NCI-H187 treated with DMSO at 0.1 percent for 48 hours (cell line): ENCODE data around the gene GANAB.
"Not testable (repeated sequence)": the region's sequence is repeated elsewhere in the genome, so short reads cannot be mapped to it uniquely, and the experiment has no call there.

Source experiments
- DNase-seq: peaks from one replicate; lab custom pipeline; 2025; lab: John Stamatoyannopoulos, UW

GANAB gene

GRCh38 chr11:62621027-62621566 lies 25.3 kb downstream of the GANAB start:
- no peak for DNase-seq

- DNase-seq: not testable (repeated sequence)
Observed at GRCh38 chr11:62616957-62617356, 29.5 kb downstream of the GANAB start.

- DNase-seq: no peak
Observed at GRCh38 chr11:62615521-62615920, 30.9 kb downstream of the GANAB start.

- no peak for DNase-seq
Observed at GRCh38 chr11:62614275-62614674, 32.1 kb downstream of the GANAB start.

- no peak for DNase-seq
Observed at GRCh38 chr11:62613291-62613778, 33.1 kb downstream of the GANAB start.

GRCh38 chr11:62612366-62613290 lies 33.8 kb downstream of the GANAB start, which contains the start of the genes EML3 and ROM1:
Gene EML3, minus strand, starts transcription at chr11:62612775. Its CDS starts 318 bp downstream, at chr11:62612457.
Gene ROM1, plus strand, starts transcription at chr11:62613257. Its CDS starts 25 bp downstream, at chr11:62613282.
- no peak for DNase-seq

- DNase-seq: no peak
Observed at GRCh38 chr11:62611705-62612365, 34.6 kb downstream of the GANAB start.

GRCh38 chr11:62610814-62611704 lies 35.4 kb downstream of the GANAB start:
- DNase-seq: no peak

GRCh38 chr11:62610403-62610802 lies 36.0 kb downstream of the GANAB start:
- DNase-seq: no peak

GRCh38 chr11:62608776-62609175 lies 37.6 kb downstream of the GANAB start:
- DNase-seq: no peak

- DNase-seq: no peak
Observed at GRCh38 chr11:62607714-62608113, 38.7 kb downstream of the GANAB start.

- DNase-seq: no peak
Observed at GRCh38 chr11:62605902-62606301, 40.5 kb downstream of the GANAB start.

- DNase-seq: no peak
Observed at GRCh38 chr11:62605467-62605866, 40.9 kb downstream of the GANAB start.

- no peak for DNase-seq
Observed at GRCh38 chr11:62604460-62605120, 41.8 kb downstream of the GANAB start.

GRCh38 chr11:62603776-62604299 lies 42.6 kb downstream of the GANAB start:
- no peak for DNase-seq

- no peak for DNase-seq
Observed at GRCh38 chr11:62603072-62603408, 43.4 kb downstream of the GANAB start.

- no peak for DNase-seq
Observed at GRCh38 chr11:62602141-62603071, 44.0 kb downstream of the GANAB start.

- peak; percentile 89 for DNase-seq
Observed at GRCh38 chr11:62601372-62602140, 44.9 kb downstream of the GANAB start, which contains the start of gene MTA2. Gene MTA2, minus strand, starts transcription at chr11:62601865. Its CDS starts 415 bp downstream, at chr11:62601450.

GRCh38 chr11:62601122-62601371 lies 45.4 kb downstream of the GANAB start:
- no peak for DNase-seq
